ENCODE data around the gene SLC24A4.

Gene SLC24A4

DNA sequence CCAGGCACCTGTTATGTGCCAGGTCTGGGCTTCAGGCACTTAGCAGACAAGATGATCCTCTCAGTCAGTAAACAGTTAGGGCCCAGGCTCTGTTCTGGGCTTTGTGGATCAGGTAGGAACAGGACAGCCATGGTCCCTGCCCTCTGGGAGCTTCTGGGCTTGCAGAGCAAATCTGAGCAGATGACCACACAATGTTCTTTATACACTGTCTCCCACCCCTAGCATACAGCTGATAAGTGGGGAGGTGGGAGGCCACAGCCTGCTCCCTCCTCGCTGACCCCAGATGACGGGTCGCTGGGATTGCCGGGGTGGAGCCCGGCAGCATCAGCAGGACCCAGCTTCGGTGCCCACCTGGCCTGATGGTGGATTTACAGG lies 137.6 kb downstream of the SLC24A4 start:
- no peak for DNase-seq

DNA sequence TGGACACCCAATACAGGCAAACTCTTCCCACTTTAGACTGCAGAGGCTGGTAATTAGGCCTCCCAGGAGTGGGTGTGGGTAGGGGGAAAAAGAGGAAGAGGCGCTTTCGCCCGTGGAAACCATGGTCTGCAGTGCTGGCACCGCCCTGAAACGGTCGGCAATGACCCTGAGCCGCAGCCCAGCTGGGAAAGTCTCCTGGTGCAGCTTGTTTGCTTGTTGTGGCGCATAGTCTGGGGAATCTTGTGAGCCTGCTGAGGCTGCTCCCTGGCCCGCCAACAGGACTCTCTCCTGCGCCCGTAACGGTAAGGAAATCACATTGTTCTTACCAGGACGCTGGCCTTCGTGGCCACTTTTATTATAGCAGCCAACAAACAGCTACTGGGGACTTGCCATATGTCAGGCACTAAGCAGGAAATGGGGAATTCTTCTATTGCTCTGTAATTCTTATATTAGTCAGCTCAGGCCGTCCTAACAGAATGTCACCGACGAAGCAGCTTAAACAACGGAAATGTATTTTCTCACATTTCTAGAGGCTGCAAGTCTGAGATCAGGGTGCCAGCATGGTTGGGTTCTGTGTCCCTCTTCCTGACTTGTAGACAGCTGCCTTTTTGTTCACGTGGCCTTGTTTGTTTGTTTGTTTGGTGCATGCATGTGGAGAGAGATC lies 138.1 kb downstream of the SLC24A4 start:
- DNase-seq, result no peak

- DNase-seq, result no peak
Measured at GRCh38 chr14:92461891-92462290, 138.9 kb downstream of the SLC24A4 start.

DNA sequence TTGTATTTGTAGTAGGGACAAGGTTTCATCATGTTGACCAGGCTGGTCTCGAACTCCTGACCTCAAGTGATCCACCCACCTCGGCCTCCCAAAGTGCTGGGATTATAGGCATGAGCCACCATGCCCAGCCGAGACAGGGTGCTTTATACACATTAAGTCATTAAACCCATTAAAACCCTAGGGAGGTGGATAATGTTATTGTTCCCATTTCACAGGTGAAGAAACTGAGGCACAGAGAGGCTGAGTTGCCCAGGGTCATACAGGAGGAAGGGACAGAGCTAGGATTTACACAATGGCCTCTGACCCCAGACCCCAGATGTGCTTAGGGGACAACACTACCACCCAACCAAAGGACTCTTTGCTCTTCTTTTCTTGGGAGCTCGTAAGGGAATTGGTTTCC lies 139.6 kb downstream of the SLC24A4 start:
- DNase-seq, result no peak

GRCh38 chr14:92463141-92463540 lies 140.2 kb downstream of the SLC24A4 start:
- no peak for DNase-seq

DNA sequence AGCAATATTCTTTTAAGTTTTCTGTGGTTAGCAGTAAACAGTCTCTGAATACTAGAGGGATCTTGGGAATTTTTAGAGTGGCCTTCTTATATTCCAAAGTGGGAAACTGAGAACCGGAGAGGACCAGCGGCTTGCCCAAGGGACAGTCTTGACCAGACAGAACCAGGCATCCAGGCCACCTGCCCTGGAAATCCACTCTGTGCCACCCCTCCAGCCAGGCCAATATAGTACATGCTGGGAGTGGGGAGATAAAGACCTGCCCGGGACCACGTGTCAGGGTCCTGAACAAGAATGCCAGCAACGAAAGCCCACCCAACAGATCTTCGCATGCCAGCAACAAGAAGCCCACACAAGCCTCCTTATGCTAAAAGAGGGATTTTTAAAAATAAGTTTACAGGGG lies 141.2 kb downstream of the SLC24A4 start:
- no peak for DNase-seq

DNA sequence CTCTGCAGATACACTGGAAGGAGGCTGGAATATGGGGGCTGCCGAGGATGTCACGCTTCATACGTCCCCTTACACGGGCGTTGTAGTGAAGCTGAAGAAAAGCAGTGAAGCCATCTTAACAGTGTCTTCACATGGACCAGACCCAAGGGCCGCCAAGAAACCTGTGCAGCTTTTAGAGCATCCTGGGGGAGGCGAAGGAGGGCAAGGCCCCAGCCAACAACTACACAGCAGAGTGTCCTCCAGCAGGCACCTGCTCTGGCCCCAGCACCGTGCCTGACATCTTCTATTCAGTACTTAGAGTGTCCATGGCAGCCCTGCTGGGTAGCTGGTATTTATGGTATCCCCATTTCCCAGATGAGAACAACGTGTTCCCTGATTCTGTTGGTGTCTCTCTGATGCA lies 141.8 kb downstream of the SLC24A4 start:
- DNase-seq, result no peak

DNA sequence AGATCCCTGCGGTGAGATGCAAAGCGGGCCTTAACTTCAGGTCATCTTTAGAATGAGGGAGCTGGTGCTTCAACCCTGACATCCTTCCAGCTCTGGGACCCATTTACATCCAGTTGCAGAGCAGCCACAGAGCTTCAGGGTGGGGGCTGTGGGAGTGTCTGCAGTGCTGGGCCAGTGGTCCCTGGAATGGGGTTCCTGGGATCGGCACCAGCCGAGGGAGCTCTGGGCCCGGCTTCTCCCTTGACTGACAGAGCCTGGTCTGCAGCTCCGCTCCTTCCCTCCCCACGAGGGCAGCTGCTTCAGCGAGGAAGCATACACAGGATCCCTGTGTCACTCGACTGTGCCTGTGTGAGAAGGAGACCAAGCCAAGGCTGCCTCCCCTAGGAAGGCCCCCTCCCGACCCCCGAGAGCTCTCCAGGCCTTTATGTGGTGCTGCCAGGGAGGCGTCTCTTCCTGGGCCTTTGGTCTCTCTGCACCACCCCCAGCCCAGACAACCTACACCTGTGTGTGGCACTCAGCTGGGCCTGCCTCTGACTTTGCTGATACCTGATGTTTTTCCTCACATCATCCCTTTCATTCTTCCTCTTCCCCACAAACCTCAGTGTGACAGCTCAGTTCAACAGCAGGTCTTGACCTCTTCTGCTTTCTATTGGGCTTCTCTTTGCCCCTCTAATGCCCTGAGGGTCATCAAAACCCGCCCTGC lies 142.5 kb downstream of the SLC24A4 start:
- no peak for DNase-seq

GRCh38 chr14:92466059-92466458 lies 143.1 kb downstream of the SLC24A4 start:
- no peak for DNase-seq

DNA sequence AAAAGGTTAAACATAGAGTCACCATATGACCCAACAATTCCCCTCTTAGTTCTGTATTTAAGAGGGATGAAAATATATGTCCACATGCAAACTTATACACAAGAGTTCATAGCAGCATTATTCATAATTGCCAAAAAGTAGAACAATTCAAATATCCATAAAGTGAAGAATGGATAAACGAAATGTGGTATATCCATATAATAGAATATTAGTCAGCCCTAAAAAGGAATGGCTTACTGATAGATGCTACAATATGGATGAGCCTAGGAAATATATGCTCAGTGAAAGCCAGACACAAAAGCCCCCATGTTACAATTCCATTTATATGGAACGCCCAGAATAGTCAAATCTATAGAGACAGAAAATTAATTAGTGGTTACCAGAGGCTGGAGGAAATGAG lies 146.6 kb downstream of the SLC24A4 start:
- DNase-seq, result no peak

DNA sequence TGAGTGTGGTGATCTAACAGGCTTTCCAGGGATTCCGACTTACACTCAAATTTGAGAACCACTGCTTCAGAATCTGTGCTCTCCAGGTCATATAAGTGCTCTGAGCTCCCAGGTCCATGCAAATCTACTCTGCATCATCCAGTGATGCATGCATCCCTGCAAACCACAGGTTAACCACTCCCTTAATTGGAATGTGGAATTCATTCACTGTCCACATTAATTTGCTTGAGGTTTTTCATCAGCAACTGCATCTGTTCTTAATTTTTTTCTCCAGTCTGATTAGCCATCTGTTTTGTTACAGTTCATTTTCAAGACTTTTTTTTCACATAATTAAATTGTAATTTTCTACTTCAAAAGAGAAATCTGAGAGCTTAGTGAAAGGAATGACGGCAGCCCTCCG lies 147.2 kb downstream of the SLC24A4 start:
- DNase-seq, result no peak

DNA sequence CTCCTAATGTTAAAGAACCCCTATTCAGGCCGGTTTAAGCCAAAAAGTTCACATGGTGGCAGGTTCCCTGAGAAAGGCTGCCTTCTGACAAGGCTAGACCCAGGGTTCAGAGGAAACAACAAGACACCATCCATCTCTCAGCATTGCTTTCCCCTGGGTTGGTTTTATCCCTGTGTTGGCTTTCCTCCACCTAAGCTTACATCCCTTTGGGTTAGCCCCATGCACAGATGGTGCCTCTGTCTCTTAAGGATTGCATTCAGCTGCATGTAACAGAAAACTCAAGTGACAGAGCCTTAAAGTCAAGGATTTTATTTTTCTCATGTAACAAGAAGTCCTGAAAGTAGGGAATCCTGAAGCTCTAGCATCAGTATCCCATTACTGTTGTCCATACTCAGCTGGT lies 147.8 kb downstream of the SLC24A4 start:
- DNase-seq, result no peak

- DNase-seq, result no peak
Measured at GRCh38 chr14:92471919-92472318, 149.0 kb downstream of the SLC24A4 start.

GRCh38 chr14:92472860-92473259 lies 149.9 kb downstream of the SLC24A4 start:
- DNase-seq, result no peak

- DNase-seq, result no peak
Measured at GRCh38 chr14:92473261-92473968, 150.4 kb downstream of the SLC24A4 start.

GRCh38 chr14:92473969-92474535 lies 151.1 kb downstream of the SLC24A4 start:
- no peak for DNase-seq

DNA sequence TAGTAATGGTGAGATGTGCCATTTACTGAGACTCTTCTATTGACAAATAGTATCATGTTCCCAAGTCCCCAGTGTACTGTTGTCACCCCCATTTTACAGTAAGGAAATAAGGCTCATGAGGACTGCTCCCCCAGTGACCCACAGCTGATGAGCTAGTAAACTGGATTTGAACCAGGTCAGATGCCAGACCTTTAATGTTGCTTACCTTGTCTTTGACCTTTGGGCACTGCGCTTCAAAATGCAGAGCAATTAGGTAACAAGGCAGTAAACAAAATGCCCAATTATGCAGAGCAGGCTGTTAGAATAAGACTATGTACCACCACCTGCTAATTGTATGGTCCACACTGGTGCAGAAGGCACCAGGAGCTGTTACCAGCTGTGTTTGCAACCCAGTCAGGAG lies 152.1 kb downstream of the SLC24A4 start:
- no peak for DNase-seq

DNA sequence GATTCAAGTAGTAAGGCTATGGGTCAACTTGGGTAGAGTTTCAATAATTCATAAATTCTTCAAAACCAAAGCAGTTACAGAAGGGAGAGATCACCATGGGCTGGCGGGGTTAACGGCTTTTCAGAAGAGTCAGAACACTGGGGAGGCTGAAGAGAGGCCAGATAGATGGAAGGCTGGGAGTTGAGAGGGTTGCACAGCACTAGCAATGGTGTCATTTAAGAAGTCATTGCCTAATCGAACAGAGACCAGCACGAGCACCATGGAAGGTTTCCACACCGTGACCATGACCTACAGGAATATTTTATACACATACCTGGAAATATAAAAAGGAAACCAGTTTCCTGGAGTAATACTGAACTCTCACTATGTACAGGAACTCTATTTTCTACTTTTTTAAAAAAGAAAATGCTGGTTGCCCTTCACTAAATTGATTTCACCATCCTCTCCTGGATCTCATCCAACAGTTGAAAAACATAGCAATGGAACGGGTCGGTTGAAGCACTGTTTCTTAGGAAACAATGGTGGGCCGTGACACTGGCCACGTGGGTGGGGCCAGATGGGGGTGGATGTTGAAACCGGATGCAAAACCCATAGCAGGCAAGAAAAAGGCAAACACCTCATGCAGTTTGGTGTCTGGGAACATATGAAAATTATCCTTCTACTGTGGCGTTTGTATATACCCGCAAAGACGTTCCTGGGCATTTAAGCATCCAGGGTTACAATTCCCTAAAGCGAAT lies 152.7 kb downstream of the SLC24A4 start:
- no peak for DNase-seq

- no peak for DNase-seq
Measured at GRCh38 chr14:92480856-92481255, 157.9 kb downstream of the SLC24A4 start.

DNA sequence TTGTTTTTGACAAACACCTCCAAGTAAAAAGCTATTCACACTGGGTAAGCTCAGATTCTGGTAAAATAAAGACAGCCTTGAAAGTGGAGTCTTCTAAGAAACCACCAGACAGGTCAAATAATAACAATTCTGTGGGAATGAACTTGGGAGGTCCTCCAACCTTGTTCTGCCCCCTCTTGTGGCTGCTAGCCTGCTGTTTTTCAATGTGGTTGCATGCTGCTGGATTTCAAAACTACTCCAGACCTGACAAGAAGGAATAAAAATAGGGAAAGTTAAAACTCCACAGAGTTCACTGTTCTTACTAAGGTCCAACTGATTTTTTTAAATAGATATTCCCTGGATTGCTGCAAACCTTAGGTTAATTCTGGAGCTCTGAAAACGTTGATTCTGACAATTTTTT lies 158.4 kb downstream of the SLC24A4 start:
- no peak for DNase-seq

DNA sequence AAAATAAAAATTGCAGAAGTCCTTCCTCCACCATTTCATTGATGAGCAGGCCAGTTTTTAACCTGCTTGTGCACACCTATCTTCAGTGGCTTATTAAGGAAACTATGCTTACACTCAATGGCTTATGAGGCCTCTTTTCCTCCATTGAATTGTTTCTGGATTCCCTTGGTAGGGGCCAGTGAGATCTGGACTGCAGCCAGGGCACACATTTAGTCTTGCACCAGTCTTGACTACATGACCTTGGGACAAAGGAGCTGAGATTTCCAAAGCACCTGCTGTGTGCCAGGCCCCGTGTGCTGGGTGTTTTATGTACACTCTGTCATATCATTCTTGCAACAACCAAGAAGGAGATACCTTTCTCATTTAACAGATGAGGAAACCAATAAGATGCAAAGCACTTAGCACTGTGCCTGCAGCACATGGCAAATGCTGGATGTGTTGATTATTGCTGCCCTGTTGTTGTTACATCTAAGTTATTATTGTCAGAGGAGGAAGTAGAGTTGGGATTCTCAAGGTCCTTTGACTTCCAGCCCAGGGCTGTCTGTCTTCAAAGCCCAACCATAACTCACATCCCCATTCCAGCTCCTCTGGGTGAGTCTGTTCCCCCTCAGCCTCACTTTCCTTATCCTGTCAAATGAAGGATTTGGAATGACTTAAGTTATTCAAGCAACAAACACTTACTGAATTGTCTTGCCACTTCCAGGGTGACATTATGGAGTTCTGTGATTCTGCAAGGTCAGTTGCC lies 159.0 kb downstream of the SLC24A4 start:
- DNase-seq, result no peak

GRCh38 chr14:92482621-92483319 lies 159.8 kb downstream of the SLC24A4 start:
- DNase-seq, result no peak
